ENCODE results near the gene TSPAN17. TPM values are rescaled to one million over a fixed set of nuclear protein-coding genes. Genes with fewer than 3 reads are reported as not detected.

TSPAN17 gene
- total RNA-seq, 6 experiments from 2014 or later: 10.9 to 20.8 (median 13.6) TPM

- TF ChIP-seq, protein P1, sequence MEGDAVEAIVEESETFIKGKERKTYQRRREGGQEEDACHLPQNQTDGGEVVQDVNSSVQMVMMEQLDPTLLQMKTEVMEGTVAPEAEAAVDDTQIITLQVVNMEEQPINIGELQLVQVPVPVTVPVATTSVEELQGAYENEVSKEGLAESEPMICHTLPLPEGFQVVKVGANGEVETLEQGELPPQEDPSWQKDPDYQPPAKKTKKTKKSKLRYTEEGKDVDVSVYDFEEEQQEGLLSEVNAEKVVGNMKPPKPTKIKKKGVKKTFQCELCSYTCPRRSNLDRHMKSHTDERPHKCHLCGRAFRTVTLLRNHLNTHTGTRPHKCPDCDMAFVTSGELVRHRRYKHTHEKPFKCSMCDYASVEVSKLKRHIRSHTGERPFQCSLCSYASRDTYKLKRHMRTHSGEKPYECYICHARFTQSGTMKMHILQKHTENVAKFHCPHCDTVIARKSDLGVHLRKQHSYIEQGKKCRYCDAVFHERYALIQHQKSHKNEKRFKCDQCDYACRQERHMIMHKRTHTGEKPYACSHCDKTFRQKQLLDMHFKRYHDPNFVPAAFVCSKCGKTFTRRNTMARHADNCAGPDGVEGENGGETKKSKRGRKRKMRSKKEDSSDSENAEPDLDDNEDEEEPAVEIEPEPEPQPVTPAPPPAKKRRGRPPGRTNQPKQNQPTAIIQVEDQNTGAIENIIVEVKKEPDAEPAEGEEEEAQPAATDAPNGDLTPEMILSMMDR (IDR thresholded peaks at IDR 0.05): no peak
- no peak for TF ChIP-seq POLR2A (IDR thresholded peaks at IDR 0.05)
- no peaks in the 10 kb centered on the region for H3K36me3 ChIP-seq
- no peak overlapping the region for H3K4me3 ChIP-seq
- H3K27ac ChIP-seq: no peak overlapping the region
- peak; percentile 52 to 76 (median 64) for ATAC-seq
- DNase-seq: peak in 1 of 3 donors; percentile 56
- H3K27me3 ChIP-seq: peaks cover 0 to 27% of the 10 kb centered on the region in 2 donors
- WGBS (ENCODE audit: insufficient coverage, low coverage, low lambda C conversion rate, missing lambda C conversion rate): 5% methylated on average over 4 of the region's 31 CpGs
- H3K9me3 ChIP-seq: no peaks in the 10 kb centered on the region
- intact Hi-C loops (cut with DNase I): no loop called here
- H3K4me1 ChIP-seq: no peaks in the 10 kb centered on the region
Observed at GRCh38 chr5:176619203-176619568, 28.1 kb upstream of the TSPAN17 start.

DNA sequence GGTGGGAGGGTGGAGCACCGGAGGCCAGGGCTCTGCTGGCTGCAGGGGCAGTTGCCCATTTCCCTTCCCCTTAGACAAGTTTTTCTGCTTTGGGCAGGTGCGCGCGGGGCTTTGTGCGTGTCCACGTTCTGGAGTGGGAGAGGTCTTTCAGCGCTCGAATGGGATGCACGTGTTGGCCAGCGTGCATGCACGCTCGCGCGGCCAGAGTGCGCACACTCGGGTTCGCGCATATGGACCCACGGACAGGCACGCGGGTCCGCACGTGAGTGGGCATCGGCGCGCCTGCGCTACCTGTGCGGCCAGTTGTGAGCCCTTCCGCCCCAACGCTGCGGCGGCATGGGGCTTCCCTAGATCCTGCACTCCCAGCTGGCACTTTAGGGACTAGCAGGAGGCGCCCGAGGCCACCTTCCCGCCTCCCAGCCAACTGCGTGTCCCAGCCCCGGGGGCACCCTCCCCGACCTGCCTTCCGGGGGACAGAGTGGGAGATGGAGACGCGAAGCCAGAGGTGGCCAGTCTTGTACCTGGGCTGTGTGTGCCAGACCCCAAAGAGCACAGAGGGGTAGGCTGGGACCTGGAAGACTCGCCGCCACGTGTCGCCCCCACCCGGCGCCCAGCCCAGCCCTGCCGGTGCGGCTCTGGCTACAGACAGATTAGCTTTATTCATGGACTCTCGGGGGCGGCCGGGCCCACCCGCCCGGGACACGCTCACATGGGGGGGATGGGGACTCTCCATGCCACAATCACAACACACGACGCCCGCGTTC is 27.5 kb upstream of the TSPAN17 start:
- peaks cover 0 to 27% of the 10 kb centered on the region in 2 donors for H3K27me3 ChIP-seq
- ATAC-seq (no peak), DNase-seq (no peak)
- TF ChIP-seq, protein P1 (IDR thresholded peaks at IDR 0.05): no peak
- no peak for TF ChIP-seq POLR2A (IDR thresholded peaks at IDR 0.05)
- H3K4me3 ChIP-seq: no peak overlapping the region
- WGBS (ENCODE audit: insufficient coverage, low coverage, low lambda C conversion rate, missing lambda C conversion rate): 21% methylated on average over 22 of the region's 59 CpGs
- no peaks in the 10 kb centered on the region for H3K9me3 ChIP-seq
- intact Hi-C loops (cut with DNase I): no loop called here
- H3K27ac ChIP-seq: no peak overlapping the region
- H3K4me1 ChIP-seq: no peaks in the 10 kb centered on the region
- no peaks in the 10 kb centered on the region for H3K36me3 ChIP-seq

- Histone ChIP-seq H3K36me3 (no peaks in the 10 kb centered on the region), H3K27ac (no peak overlapping the region), H3K9me3 (no peaks in the 10 kb centered on the region), H3K4me3 (no peak overlapping the region), H3K4me1 (no peaks in the 10 kb centered on the region), H3K27me3 (peaks cover 0 to 27% of the 10 kb centered on the region in 2 donors)
- ATAC-seq (peak; percentile 29 to 48 (median 38)), DNase-seq (no peak)
- intact Hi-C loops (cut with DNase I): no loop called here
- TF ChIP-seq, protein P1 (IDR thresholded peaks at IDR 0.05): no peak
- no peak for TF ChIP-seq POLR2A (IDR thresholded peaks at IDR 0.05)
- WGBS (ENCODE audit: insufficient coverage, low coverage, low lambda C conversion rate, missing lambda C conversion rate): 7% methylated on average over 31 of the region's 32 CpGs
Observed at GRCh38 chr5:176620333-176620981, 26.8 kb upstream of the TSPAN17 start.

GRCh38 chr5:176621661-176622079 is 25.6 kb upstream of the TSPAN17 start:
- WGBS (ENCODE audit: insufficient coverage, low coverage, low lambda C conversion rate, missing lambda C conversion rate): 94% methylated on average over 3 of the region's 13 CpGs
- DNase-seq: no peak
- Histone ChIP-seq H3K36me3 (no peaks in the 10 kb centered on the region), H3K4me1 (no peaks in the 10 kb centered on the region), H3K4me3 (no peak overlapping the region), H3K27ac (no peak overlapping the region), H3K9me3 (no peaks in the 10 kb centered on the region), H3K27me3 (peaks cover 0 to 27% of the 10 kb centered on the region in 2 donors)
- intact Hi-C loops (cut with DNase I): no loop called here
- no peak for ATAC-seq
- no peak for TF ChIP-seq POLR2A (IDR thresholded peaks at IDR 0.05)
- TF ChIP-seq, protein P1 (IDR thresholded peaks at IDR 0.05): no peak

All from right lobe of liver (tissue), 6 donors.